Keratinocyte (primary cell): ENCODE results near the gene HMGXB3. TPM values are rescaled to one million over a fixed set of nuclear protein-coding genes. Genes with fewer than 3 reads are reported as not detected.

ENCODE experiments used
- DNase-seq: peaks from one replicate; pipeline ENCODE4 v3.0.0-alpha.2; 2011; ENCODE audit warnings: low read depth, missing footprints, low spot score
- FAIRE-seq: peaks from 2 replicates; lab custom pipeline; 2011; peaks lifted over from hg19 to GRCh38; lab: Jason Lieb, UNC
- H2AFZ ChIP-seq: 2 replicates; pipeline ENCODE4 v1.6.0; 2012; ENCODE audit warnings: low read length, control low read depth, inconsistent platforms; ENCODE audit not compliant: control insufficient read depth
- H3K27ac ChIP-seq: 2 replicates; pipeline ENCODE4 v1.5.1; 2011; ENCODE audit warnings: low read length; ENCODE audit not compliant: control insufficient read depth, insufficient read depth
- H3K27me3 ChIP-seq: 3 replicates; pipeline ENCODE4 v1.6.0; 2011; ENCODE audit warnings: low read length; ENCODE audit not compliant: control insufficient read depth, insufficient read depth; ENCODE audit errors: extremely low read depth
- H3K36me3 ChIP-seq, 2 experiments: 2 replicates in 1 of 2; 3 replicates in 1 of 2; pipeline ENCODE4 v1.5.1; 2011; ENCODE audit warnings: low read length in 2 of 2, mild to moderate bottlenecking in 1 of 2; ENCODE audit not compliant: control insufficient read depth in 2 of 2, insufficient read depth in 2 of 2; ENCODE audit errors: extremely low read depth in 1 of 2
- H3K4me1 ChIP-seq: 3 replicates; pipeline ENCODE4 v1.5.1; 2011; ENCODE audit warnings: low read length; ENCODE audit not compliant: control insufficient read depth, insufficient read depth; ENCODE audit errors: extremely low read depth
- H3K4me2 ChIP-seq: 3 replicates; pipeline ENCODE4 v1.6.0; 2011; ENCODE audit warnings: low read depth, low read length; ENCODE audit not compliant: control insufficient read depth, insufficient read depth; ENCODE audit errors: extremely low read depth
- H3K4me3 ChIP-seq, 3 experiments: fragments of 200-600 bp in 1 of 3; sonication (generic) in 1 of 3; 2 replicates in 2 of 3; 3 replicates in 1 of 3; pipeline ENCODE4 v1.5.1; 2011 to 2016; ENCODE audit warnings: low read length in 3 of 3, mild to moderate bottlenecking in 3 of 3, control low read depth in 2 of 3, inconsistent platforms in 1 of 3, low read depth in 1 of 3, mixed read lengths in 1 of 3, mixed run types in 1 of 3, moderate library complexity in 1 of 3; ENCODE audit not compliant: control insufficient read depth in 2 of 3, insufficient read depth in 2 of 3; ENCODE audit errors: extremely low read depth in 1 of 3
- H3K79me2 ChIP-seq: 2 replicates; pipeline ENCODE4 v1.6.0; 2012; ENCODE audit warnings: low read length; ENCODE audit not compliant: control insufficient read depth, insufficient read depth
- H3K9ac ChIP-seq: 3 replicates; pipeline ENCODE4 v1.6.0; 2011; ENCODE audit warnings: low read length; ENCODE audit not compliant: control insufficient read depth, insufficient read depth; ENCODE audit errors: extremely low read depth
- H3K9me1 ChIP-seq: 3 replicates; pipeline ENCODE4 v1.6.0; 2011; ENCODE audit warnings: low read length; ENCODE audit not compliant: control insufficient read depth, insufficient read depth; ENCODE audit errors: extremely low read depth
- H3K9me3 ChIP-seq: 2 replicates; pipeline ENCODE4 v1.5.1; 2012; ENCODE audit warnings: low read depth, low read length; ENCODE audit not compliant: control insufficient read depth
- H4K20me1 ChIP-seq: 3 replicates; pipeline ENCODE4 v1.6.0; 2011; ENCODE audit warnings: low read length; ENCODE audit not compliant: control insufficient read depth, insufficient read depth; ENCODE audit errors: extremely low read depth
- CTCF ChIP-seq, 3 experiments: IDR thresholded peaks in 1 of 3; conservative IDR thresholded peaks in 1 of 3; optimal IDR thresholded peaks in 1 of 3; 2 replicates in 2 of 3; 3 replicates in 1 of 3; pipeline versions ENCODE3 to v1.5.1; 2011; ENCODE audit warnings: low read length in 3 of 3, mild to moderate bottlenecking in 3 of 3, moderate library complexity in 2 of 3, control low read depth in 1 of 3, inconsistent platforms in 1 of 3; ENCODE audit not compliant: insufficient read depth in 2 of 3; ENCODE audit errors: extremely low read depth in 1 of 3
- EZH2 ChIP-seq: IDR thresholded peaks from one replicate; pipeline ENCODE4 v1.6.1; 2012; ENCODE audit warnings: inconsistent platforms, mild to moderate bottlenecking, low read length, moderate library complexity
- dilution Hi-C: fragments of 300-500 bp; cut with MboI; formaldehyde crosslinking; loops from one replicate; pipeline ENCODE4 v1.7.0; 2020; ENCODE audit warnings: low sequenced_read_pairs; ENCODE audit not compliant: extremely low pct_ligation_motif_present
- polyA plus RNA-seq, 5 experiments: library from polyadenylated mRNA; depleted of rRNA in 3 of 5; stranded (reverse) in 3 of 5; stranded (forward) in 1 of 5; unstranded in 1 of 5; fragments of >200 nt; gene quantifications; 1 replicate in 1 of 5; 2 replicates in 3 of 5; 3 replicates in 1 of 5; pipeline versions ENCODE4 v1.2.1 to v1.2.3, GENCODE V29; 2011 to 2012; ENCODE audit warnings: missing spikeins in 2 of 5, low read depth in 1 of 5, low replicate concordance in 1 of 5

HMGXB3 gene
- polyA plus RNA-seq, 1 donor (not counting 4 experiments of a cell fraction or from before 2014, with no cell fraction given): 39.4 TPM

GRCh38 chr5:150023136-150023535 lies 22.6 kb downstream of the HMGXB3 start:
- Histone ChIP-seq H3K9me3 (no peaks in the 10 kb centered on the region), H3K9ac (no peak overlapping the region), H3K4me3 (no peak overlapping the region), H3K27ac (peak overlapping the region; percentile 83), H3K4me1 (peaks cover 40% of the 10 kb centered on the region), H3K27me3 (no peaks in the 10 kb centered on the region), H4K20me1 (no peaks in the 10 kb centered on the region), H2AFZ (no peak overlapping the region), H3K36me3 (peaks cover 35 to 52% of the 10 kb centered on the region in 2 experiments), H3K9me1 (no peaks in the 10 kb centered on the region), H3K4me2 (peak overlapping the region; percentile 84), H3K79me2 (peaks cover 24% of the 10 kb centered on the region)
- dilution Hi-C loops: no loop called here
- TF ChIP-seq EZH2: no peak
- TF ChIP-seq CTCF (optimal IDR thresholded peaks at IDR 0.05 in 1 of 3, IDR thresholded peaks at IDR 0.05 in 1 of 3, conservative IDR thresholded peaks at IDR 0.05 in 1 of 3; ENCODE audit: extremely low read depth in 1 of 3, insufficient read depth in 2 of 3, low read length in 3 of 3): no peak
- FAIRE-seq (no peak), DNase-seq (no peak)

GRCh38 chr5:150024346-150024984 lies 23.9 kb downstream of the HMGXB3 start:
- H3K27ac ChIP-seq: no peak overlapping the region
- dilution Hi-C loops: no loop called here

More at GRCh38 chr5:150024346-150024984, 23.9 kb downstream of the HMGXB3 start:
- no peak for DNase-seq
- Histone ChIP-seq H3K9me3 (no peaks in the 10 kb centered on the region), H3K9me1 (no peaks in the 10 kb centered on the region), H3K36me3 (peaks cover 32 to 50% of the 10 kb centered on the region in 2 experiments), H3K9ac (no peak overlapping the region), H2AFZ (no peak overlapping the region), H3K4me2 (no peak overlapping the region), H3K4me3 (no peak overlapping the region), H3K27me3 (no peaks in the 10 kb centered on the region), H4K20me1 (no peaks in the 10 kb centered on the region), H3K79me2 (peaks cover 20% of the 10 kb centered on the region), H3K4me1 (peaks cover 36% of the 10 kb centered on the region)
- TF ChIP-seq CTCF (optimal IDR thresholded peaks at IDR 0.05 in 1 of 3, IDR thresholded peaks at IDR 0.05 in 1 of 3, conservative IDR thresholded peaks at IDR 0.05 in 1 of 3; ENCODE audit: extremely low read depth in 1 of 3, insufficient read depth in 2 of 3, low read length in 3 of 3) (no peak), EZH2 (no peak)
- FAIRE-seq: no peak
